Right lobe of liver (tissue), 6 donors: ENCODE measurements around the gene SLC39A12. TPM values are rescaled to one million over a fixed set of nuclear protein-coding genes. Genes with fewer than 3 reads are reported as not detected.

ENCODE experiments used
- ATAC-seq, 4 donors: fragments of 200-7000 bp; cut with Tn5 transposase; one replicate each; pipeline ENCODE4 v1.9.1; 2020; ENCODE audit warnings: mild to moderate bottlenecking in 4 of 4, moderate library complexity in 4 of 4
- DNase-seq, 3 donors: peaks; one replicate each; pipeline ENCODE4 v3.0.0-alpha.2; 2020
- H3K27ac ChIP-seq, 3 donors: fragments of 200-600 bp; one replicate each; pipeline ENCODE4 v1.8.0; 2022
- H3K27me3 ChIP-seq, 2 donors: fragments of 200-600 bp; one replicate each; pipeline ENCODE4 v1.8.0; 2022
- H3K36me3 ChIP-seq, 4 donors: fragments of 200-600 bp; sonication (generic) in 1 of 4; one replicate each; pipeline versions ENCODE4 v1.5.1 to v1.8.0; 2017 to 2022; ENCODE audit warnings: control low read depth in 1 of 4
- H3K4me1 ChIP-seq, 4 donors: fragments of 200-600 bp; sonication (generic) in 1 of 4; one replicate each; pipeline versions ENCODE4 v1.5.1 to v1.8.0; 2017 to 2022; ENCODE audit warnings: control low read depth in 1 of 4
- H3K4me3 ChIP-seq, 3 donors: fragments of 200-600 bp; one replicate each; pipeline ENCODE4 v1.8.0; 2022
- H3K9me3 ChIP-seq, 4 donors: fragments of 200-600 bp; sonication (generic) in 1 of 4; one replicate each; pipeline versions ENCODE4 v1.5.1 to v1.8.0; 2017 to 2022; ENCODE audit warnings: control low read depth in 1 of 4
- CTCF ChIP-seq, 4 donors: fragments of 200-600 bp in 3 of 4; fragments of 450-650 bp in 1 of 4; IDR thresholded peaks; one replicate each; pipeline versions ENCODE4 v1.5.1 to v1.8.0; 2016 to 2022; ENCODE audit warnings: antibody characterized with exemption in 4 of 4, mild to moderate bottlenecking in 2 of 4
- POLR2A ChIP-seq: fragments of 450-650 bp; IDR thresholded peaks from one replicate; pipeline ENCODE4 v1.6.1; 2017; ENCODE audit warnings: antibody characterized with exemption, mild to moderate bottlenecking
- WGBS: methylation state at CpG from one replicate; pipeline ENCODE4 v1.1.6; 2018; ENCODE audit warnings: low coverage, low lambda C conversion rate; ENCODE audit not compliant: insufficient coverage; ENCODE audit errors: missing lambda C conversion rate; 5-methylcytosine and 5-hydroxymethylcytosine counted together
- intact Hi-C, 2 donors: fragments of 100-400 bp; cut with DNase I; formaldehyde crosslinking; loops; one replicate each; pipeline versions ENCODE4 v1.11.2 to v1.14.1; 2022
- total RNA-seq, 6 experiments: library from RNA; depleted of rRNA in 2 of 6; stranded (reverse); fragments of >200 nt in 2 of 6; fragmentation: NEBNext Ultra II Directional in 3 of 6; extraction: Animal tissue kit (Norgen Biotek cat#: 25700) in 3 of 6; gene quantifications; one replicate each; pipeline versions ENCODE4 v1.1.0 to v1.2.4, GENCODE V29; 2016 to 2023
- donor health status: DM: no; HTN: yes; CAD: no.
- donor health status: DM: no; HTN: no; CAD: no.
- donor health status: DM: no; HTN: no; CAD: no.
- donor health status: DM: no; HTN: yes; CAD: no.
- donor health status: DM: no; HTN: yes; CAD: no.

Gene SLC39A12
- total RNA-seq, 6 experiments from 2014 or later, result 0.10 to 0.11 TPM; not detected in 4

- Histone ChIP-seq H3K36me3 (no peaks in the 10 kb centered on the region), H3K9me3 (no peaks in the 10 kb centered on the region), H3K4me1 (no peaks in the 10 kb centered on the region), H3K4me3 (no peak overlapping the region), H3K27ac (no peak overlapping the region), H3K27me3 (no peaks in the 10 kb centered on the region)
- no peak for ATAC-seq
- DNase-seq, result no peak
- 60% methylated on average over 1 of the region's 1 CpG for WGBS
- intact Hi-C loops, result no loop called here
- TF ChIP-seq POLR2A, result no peak
- TF ChIP-seq CTCF (IDR thresholded peaks at IDR 0.05), result no peak
These were observed 128.1 kb downstream of the SLC39A12 start for GRCh38 chr10:18079665-18080295.

- 52% methylated on average over 8 of the region's 8 CpGs for WGBS
- Histone ChIP-seq H3K4me1 (no peaks in the 10 kb centered on the region), H3K9me3 (no peaks in the 10 kb centered on the region), H3K36me3 (no peaks in the 10 kb centered on the region), H3K4me3 (no peak overlapping the region), H3K27ac (no peak overlapping the region), H3K27me3 (no peaks in the 10 kb centered on the region)
- intact Hi-C loops, result no loop called here
- no peak for ATAC-seq
- TF ChIP-seq CTCF (IDR thresholded peaks at IDR 0.05) (no peak), POLR2A (no peak)
- no peak for DNase-seq
These were observed 130.7 kb downstream of the SLC39A12 start for GRCh38 chr10:18082381-18082780.

DNA sequence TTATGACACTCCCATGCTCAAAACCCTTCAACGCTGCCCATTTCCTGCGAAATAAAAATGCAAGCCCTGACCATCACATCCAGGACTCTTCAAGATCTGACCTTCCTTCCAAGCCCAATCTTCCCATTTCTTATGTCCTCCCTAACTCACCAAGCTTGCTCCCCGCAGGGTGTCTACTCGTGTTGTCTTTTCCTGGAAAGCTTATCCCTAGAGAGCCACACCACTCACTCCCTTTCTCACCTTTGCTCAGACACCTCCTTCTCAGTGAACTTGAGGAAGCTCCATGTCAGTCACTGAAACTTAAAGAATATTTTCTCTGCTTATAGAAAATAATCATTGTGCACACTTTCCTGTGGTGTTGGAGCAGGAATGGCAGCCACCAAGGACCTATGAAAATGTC is 134.1 kb downstream of the SLC39A12 start:
- ATAC-seq, result no peak
- H3K27me3 ChIP-seq, result no peaks in the 10 kb centered on the region
- WGBS, result 47% methylated on average over 2 of the region's 4 CpGs
- TF ChIP-seq POLR2A (no peak), CTCF (IDR thresholded peaks at IDR 0.05) (no peak)
- no peaks in the 10 kb centered on the region for H3K36me3 ChIP-seq
- no peaks in the 10 kb centered on the region for H3K9me3 ChIP-seq
- no peak overlapping the region for H3K27ac ChIP-seq
- intact Hi-C loops, result no loop called here
- no peak overlapping the region for H3K4me3 ChIP-seq
- DNase-seq, result no peak
- H3K4me1 ChIP-seq, result no peaks in the 10 kb centered on the region

DNA sequence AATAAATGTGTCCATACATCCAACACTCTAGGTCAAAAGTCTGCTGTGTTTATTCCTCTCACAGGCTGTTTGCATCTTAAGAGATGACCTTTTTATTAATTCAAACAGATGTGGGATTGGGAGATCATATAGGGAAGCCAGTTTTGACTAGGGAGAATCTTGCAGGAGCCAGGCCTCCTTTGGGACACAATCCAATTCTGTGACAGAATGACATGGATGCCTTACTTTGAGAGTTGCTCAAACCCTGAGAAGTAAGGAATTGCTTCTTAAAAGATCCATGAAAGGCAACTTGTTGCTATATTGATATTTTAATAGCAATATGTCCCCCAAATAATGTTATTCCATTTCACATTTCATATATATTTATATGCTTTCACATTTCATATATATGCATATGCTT is 135.0 kb downstream of the SLC39A12 start:
- intact Hi-C loops, result no loop called here

More for the DNA sequence above, 135.0 kb downstream of the SLC39A12 start:
- Histone ChIP-seq H3K36me3 (no peaks in the 10 kb centered on the region), H3K27me3 (no peaks in the 10 kb centered on the region), H3K4me1 (no peaks in the 10 kb centered on the region), H3K4me3 (no peak overlapping the region), H3K9me3 (no peaks in the 10 kb centered on the region), H3K27ac (no peak overlapping the region)
- ATAC-seq (no peak), DNase-seq (no peak)
- TF ChIP-seq CTCF (IDR thresholded peaks at IDR 0.05), result no peak
- TF ChIP-seq POLR2A, result no peak
